Measurements from ENCODE around the gene MEIS1. TPM values are rescaled to one million over a fixed set of nuclear protein-coding genes. Genes with fewer than 3 reads are reported as not detected.

MEIS1 gene
- total RNA-seq, 1 experiment from 2014 or later = 4.1 TPM

DNA sequence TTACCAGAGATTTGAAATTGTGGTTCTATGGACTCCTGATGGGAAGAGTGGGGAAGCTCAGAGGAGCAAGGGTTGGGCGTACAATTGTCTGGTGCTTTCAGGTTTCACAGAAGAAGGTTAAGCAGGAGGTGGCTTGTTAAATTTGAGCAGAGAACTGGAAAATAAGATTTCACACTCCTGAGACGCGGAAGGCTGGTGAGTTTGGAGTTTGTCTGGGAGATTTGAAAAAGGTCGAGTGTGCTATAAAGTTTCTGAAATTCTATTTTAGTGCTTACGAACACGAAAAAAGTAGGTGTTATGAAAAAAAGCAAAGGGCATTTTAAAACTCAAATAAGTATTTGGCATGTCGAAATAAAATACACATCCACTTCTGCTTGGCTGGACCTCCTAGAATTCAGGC, 170.1 kb downstream of the MEIS1 start:
- POLR2A ChIA-PET (ENCODE audit: unreplicated experiment) = no interaction called here
- Histone ChIP-seq H2AFZ (ENCODE audit: low read length) (no peak overlapping the region), H3K9me2 (replicated peaks; ENCODE audit: low read length) (no peaks in the 10 kb centered on the region), H3K36me3 (ENCODE audit: low read depth, low read length) (no peaks in the 10 kb centered on the region), H3K4me3 (ENCODE audit: low read length) (no peak overlapping the region), H4K20me1 (ENCODE audit: low read length) (no peaks in the 10 kb centered on the region), H3K9me3 (ENCODE audit: low read length) (no peaks in the 10 kb centered on the region), H3K9ac (ENCODE audit: low read length) (no peak overlapping the region), H3F3A (ENCODE audit: low read length, unreplicated experiment) (no peaks in the 10 kb centered on the region), H3K4me2 (ENCODE audit: low read length) (no peak overlapping the region), H3K27me3 (ENCODE audit: low read length) (peaks cover 46% of the 10 kb centered on the region), H3K27ac (ENCODE audit: low read length) (no peak overlapping the region), H3K79me2 (ENCODE audit: low read length) (no peaks in the 10 kb centered on the region), H3K4me1 (ENCODE audit: insufficient read depth, low read length) (no peaks in the 10 kb centered on the region)
- no peak for DNase-seq
- TF ChIP-seq EZH2phosphoT487 (IDR thresholded peaks at IDR 0.05; ENCODE audit: borderline replicate concordance, low read length) (no peak), EZH2 (IDR thresholded peaks at IDR 0.05; ENCODE audit: low read length, unreplicated experiment) (no peak)
- TF ChIP-seq, protein P1, sequence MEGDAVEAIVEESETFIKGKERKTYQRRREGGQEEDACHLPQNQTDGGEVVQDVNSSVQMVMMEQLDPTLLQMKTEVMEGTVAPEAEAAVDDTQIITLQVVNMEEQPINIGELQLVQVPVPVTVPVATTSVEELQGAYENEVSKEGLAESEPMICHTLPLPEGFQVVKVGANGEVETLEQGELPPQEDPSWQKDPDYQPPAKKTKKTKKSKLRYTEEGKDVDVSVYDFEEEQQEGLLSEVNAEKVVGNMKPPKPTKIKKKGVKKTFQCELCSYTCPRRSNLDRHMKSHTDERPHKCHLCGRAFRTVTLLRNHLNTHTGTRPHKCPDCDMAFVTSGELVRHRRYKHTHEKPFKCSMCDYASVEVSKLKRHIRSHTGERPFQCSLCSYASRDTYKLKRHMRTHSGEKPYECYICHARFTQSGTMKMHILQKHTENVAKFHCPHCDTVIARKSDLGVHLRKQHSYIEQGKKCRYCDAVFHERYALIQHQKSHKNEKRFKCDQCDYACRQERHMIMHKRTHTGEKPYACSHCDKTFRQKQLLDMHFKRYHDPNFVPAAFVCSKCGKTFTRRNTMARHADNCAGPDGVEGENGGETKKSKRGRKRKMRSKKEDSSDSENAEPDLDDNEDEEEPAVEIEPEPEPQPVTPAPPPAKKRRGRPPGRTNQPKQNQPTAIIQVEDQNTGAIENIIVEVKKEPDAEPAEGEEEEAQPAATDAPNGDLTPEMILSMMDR (conservative IDR thresholded peaks at IDR 0.05; ENCODE audit: low read depth, low read length) = no peak
- no peak for ATAC-seq
- no TSS peak for BruUV-seq (replicated peaks)
- CTCF ChIA-PET = no interaction called here
- intact Hi-C loops (cut with micrococcal nuclease) = no loop called here

DNA sequence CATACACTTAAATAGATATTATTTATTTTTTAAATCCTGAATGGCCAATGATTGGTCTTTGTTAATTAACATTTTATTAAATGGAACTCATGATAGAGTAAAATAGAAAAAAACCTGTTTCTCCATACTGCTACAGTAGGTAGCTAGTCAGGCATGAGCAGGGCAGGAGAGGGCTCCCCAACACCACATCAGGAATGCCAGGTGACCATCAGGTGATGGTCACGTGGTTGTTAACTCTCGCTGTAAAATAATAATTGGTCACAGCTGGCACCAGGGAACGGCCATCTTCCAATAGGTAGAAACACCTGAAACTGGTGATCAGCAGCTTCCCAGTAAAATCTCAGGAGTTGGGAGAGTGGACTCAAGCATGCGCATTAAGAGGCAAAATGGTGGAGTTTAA, 172.2 kb downstream of the MEIS1 start:
- BruUV-seq (replicated peaks) = no TSS peak
- no peak overlapping the region for H3K4me2 ChIP-seq (ENCODE audit: low read length)
- CTCF ChIA-PET = no interaction called here
- no peaks in the 10 kb centered on the region for H3K9me2 ChIP-seq (replicated peaks; ENCODE audit: low read length)
- H3K9ac ChIP-seq (ENCODE audit: low read length) = no peak overlapping the region
- H3K79me2 ChIP-seq (ENCODE audit: low read length) = no peaks in the 10 kb centered on the region
- no peak overlapping the region for H2AFZ ChIP-seq (ENCODE audit: low read length)
- peaks cover 30% of the 10 kb centered on the region for H3K27me3 ChIP-seq (ENCODE audit: low read length)
- no peak for ATAC-seq
- H3F3A ChIP-seq (ENCODE audit: low read length, unreplicated experiment) = no peaks in the 10 kb centered on the region
- no peaks in the 10 kb centered on the region for H3K36me3 ChIP-seq (ENCODE audit: low read depth, low read length)
- H3K4me3 ChIP-seq (ENCODE audit: low read length) = no peak overlapping the region
- DNase-seq = no peak
- H3K27ac ChIP-seq (ENCODE audit: low read length) = no peak overlapping the region
- POLR2A ChIA-PET (ENCODE audit: unreplicated experiment) = no interaction called here
- no peaks in the 10 kb centered on the region for H3K4me1 ChIP-seq (ENCODE audit: insufficient read depth, low read length)
- no peak for TF ChIP-seq EZH2 (IDR thresholded peaks at IDR 0.05; ENCODE audit: low read length, unreplicated experiment)
- TF ChIP-seq, protein P1 (conservative IDR thresholded peaks at IDR 0.05; ENCODE audit: low read depth, low read length) = no peak
- no peak for TF ChIP-seq EZH2phosphoT487 (IDR thresholded peaks at IDR 0.05; ENCODE audit: borderline replicate concordance, low read length)
- H3K9me3 ChIP-seq (ENCODE audit: low read length) = no peaks in the 10 kb centered on the region
- intact Hi-C loops (cut with micrococcal nuclease) = no loop called here
- H4K20me1 ChIP-seq (ENCODE audit: low read length) = no peaks in the 10 kb centered on the region
